Subcutaneous abdominal adipose tissue (tissue), 5 donors: ENCODE results near the gene PRR23E.

ENCODE experiments used
- H3K27ac ChIP-seq: one replicate; pipeline ENCODE4 v1.7.0; 2013; ENCODE audit warnings: low read depth, mild to moderate bottlenecking, inconsistent platforms, low read length, moderate library complexity
- H3K27me3 ChIP-seq, 5 donors: one replicate each; pipeline ENCODE4 v1.7.0; 2013; ENCODE audit warnings: low read length in 5 of 5, inconsistent platforms in 1 of 5; ENCODE audit not compliant: control insufficient read depth in 5 of 5, insufficient read depth in 4 of 5
- H3K36me3 ChIP-seq, 5 donors: one replicate each; pipeline ENCODE4 v1.7.0; 2013; ENCODE audit warnings: low read length in 5 of 5; ENCODE audit not compliant: control insufficient read depth in 5 of 5, insufficient read depth in 5 of 5
- H3K4me1 ChIP-seq, 5 donors: one replicate each; pipeline ENCODE4 v1.7.0; 2013; ENCODE audit warnings: low read length in 5 of 5, mild to moderate bottlenecking in 3 of 5, moderate library complexity in 1 of 5; ENCODE audit not compliant: control insufficient read depth in 5 of 5, insufficient read depth in 5 of 5
- H3K4me3 ChIP-seq, 5 donors: one replicate each; pipeline ENCODE4 v1.7.0; 2013; ENCODE audit warnings: low read length in 5 of 5, low read depth in 1 of 5
- H3K9ac ChIP-seq, 5 donors: one replicate each; pipeline ENCODE4 v1.7.0; 2013; ENCODE audit warnings: low read length in 5 of 5, mild to moderate bottlenecking in 4 of 5, moderate library complexity in 3 of 5
- H3K9me3 ChIP-seq, 5 donors: one replicate each; pipeline ENCODE4 v1.7.0; 2013; ENCODE audit warnings: low read length in 5 of 5; ENCODE audit not compliant: control insufficient read depth in 5 of 5
- donor health status: healthy.
- donor health status: healthy.
- donor health status: healthy.
- donor health status: healthy.
- donor health status: healthy.

Gene PRR23E

GRCh38 chr3:127208483-127209100 is 15.7 kb downstream of the PRR23E start:
- Histone ChIP-seq H3K9me3 (no peaks in the 10 kb centered on the region), H3K9ac (no peak overlapping the region), H3K27ac (no peak overlapping the region), H3K4me3 (no peak overlapping the region), H3K36me3 (no peaks in the 10 kb centered on the region), H3K4me1 (no peaks in the 10 kb centered on the region), H3K27me3 (peaks cover 0 to 23% (median 11%) of the 10 kb centered on the region in 5 donors)

DNA sequence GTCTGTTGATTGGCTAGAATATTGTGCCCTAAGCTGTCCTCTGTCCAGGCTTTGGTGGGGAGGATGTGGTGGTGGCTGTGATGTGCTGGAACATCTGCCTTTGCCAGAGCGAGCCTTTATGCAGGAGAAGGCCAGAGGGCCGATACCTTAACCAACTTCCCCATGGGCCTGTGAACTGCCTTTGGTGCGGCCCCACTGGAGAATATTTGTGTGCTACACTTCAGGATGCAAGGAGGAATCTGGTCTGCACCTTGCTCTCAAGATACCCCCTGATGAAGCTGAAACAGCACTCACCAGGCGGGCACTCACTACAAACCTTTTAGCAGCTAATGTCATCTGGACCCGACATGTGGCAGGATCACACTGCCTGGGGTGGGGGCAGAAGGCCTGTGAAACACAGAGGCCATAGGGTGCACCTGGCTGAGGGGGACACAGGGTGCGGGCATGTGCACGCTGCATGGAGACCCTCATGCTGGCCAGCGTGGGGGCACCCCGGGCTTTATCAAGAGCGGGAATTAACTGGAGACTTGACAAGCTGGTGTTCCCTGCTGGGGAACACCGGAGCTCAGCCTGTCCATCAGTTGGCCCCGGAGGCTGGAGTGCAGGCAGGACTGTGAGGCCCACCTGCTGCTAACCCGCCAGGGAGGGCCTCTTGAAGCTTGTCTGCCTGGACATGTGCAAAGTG is 16.4 kb downstream of the PRR23E start:
- H3K4me1 ChIP-seq: no peaks in the 10 kb centered on the region
- H3K27ac ChIP-seq: no peak overlapping the region
- no peaks in the 10 kb centered on the region for H3K36me3 ChIP-seq
- H3K4me3 ChIP-seq: no peak overlapping the region
- H3K9me3 ChIP-seq: no peaks in the 10 kb centered on the region
- H3K27me3 ChIP-seq: peaks cover 0 to 23% (median 11%) of the 10 kb centered on the region in 5 donors
- H3K9ac ChIP-seq: no peak overlapping the region

DNA sequence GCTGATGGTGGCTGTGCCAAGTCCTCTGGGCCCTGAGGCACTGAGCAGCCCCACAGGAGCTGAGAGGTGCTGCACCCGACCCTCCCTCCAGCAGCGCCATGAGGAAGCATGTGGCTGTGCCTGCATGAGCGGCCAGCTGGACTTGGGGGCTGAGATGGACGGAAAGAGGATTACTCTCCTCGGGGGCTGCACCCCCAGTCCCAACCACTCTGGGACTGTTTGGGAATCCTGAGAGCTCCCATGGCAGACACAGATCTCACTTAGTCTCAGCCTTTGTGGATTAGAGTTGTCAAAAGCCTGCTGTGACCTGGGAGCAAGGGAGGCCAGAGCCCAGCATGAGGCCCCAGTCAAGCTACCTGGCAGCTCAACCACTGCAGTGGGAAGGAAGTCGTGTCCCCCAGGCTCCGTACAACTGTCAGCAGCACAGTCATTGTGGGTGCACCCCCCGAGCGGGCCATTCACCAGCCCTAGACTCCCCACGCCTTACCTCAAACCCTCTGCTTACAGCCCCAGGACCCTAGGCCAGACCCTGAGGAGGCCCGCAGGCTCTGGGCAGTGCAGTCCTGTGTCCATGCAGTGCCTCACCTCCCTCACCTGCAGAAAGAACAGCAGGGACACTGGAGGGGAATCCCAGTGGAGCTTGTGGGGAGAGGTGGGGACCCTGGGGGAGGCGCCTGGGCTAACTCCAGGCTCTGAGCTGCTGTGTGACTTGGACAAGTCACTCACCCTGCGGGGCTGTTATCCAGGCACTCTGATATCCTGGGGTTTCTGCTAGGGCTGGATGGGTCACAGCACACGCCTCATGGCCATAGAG is 17.1 kb downstream of the PRR23E start:
- Histone ChIP-seq H3K4me1 (no peaks in the 10 kb centered on the region), H3K27ac (no peak overlapping the region), H3K36me3 (no peaks in the 10 kb centered on the region), H3K9me3 (no peaks in the 10 kb centered on the region), H3K9ac (no peak overlapping the region), H3K27me3 (peaks cover 0 to 21% (median 11%) of the 10 kb centered on the region in 5 donors), H3K4me3 (no peak overlapping the region)

- H3K27me3 ChIP-seq: peaks cover 0 to 21% (median 11%) of the 10 kb centered on the region in 5 donors
- H3K27ac ChIP-seq: no peak overlapping the region
- H3K9ac ChIP-seq: no peak overlapping the region
- H3K4me1 ChIP-seq: no peaks in the 10 kb centered on the region
- no peaks in the 10 kb centered on the region for H3K9me3 ChIP-seq
- no peak overlapping the region for H3K4me3 ChIP-seq
- no peaks in the 10 kb centered on the region for H3K36me3 ChIP-seq
Measured at GRCh38 chr3:127210654-127210943, 17.7 kb downstream of the PRR23E start.

- Histone ChIP-seq H3K27ac (no peak overlapping the region), H3K9ac (no peak overlapping the region), H3K9me3 (no peaks in the 10 kb centered on the region), H3K4me1 (no peaks in the 10 kb centered on the region), H3K4me3 (no peak overlapping the region), H3K27me3 (peaks cover 0 to 18% (median 13%) of the 10 kb centered on the region in 5 donors), H3K36me3 (no peaks in the 10 kb centered on the region)
Measured at GRCh38 chr3:127211118-127212060, 18.5 kb downstream of the PRR23E start.

GRCh38 chr3:127212231-127212630 is 19.3 kb downstream of the PRR23E start:
- H3K27me3 ChIP-seq: peaks cover 0 to 22% (median 13%) of the 10 kb centered on the region in 5 donors
- H3K27ac ChIP-seq: no peak overlapping the region
- no peaks in the 10 kb centered on the region for H3K4me1 ChIP-seq
- H3K36me3 ChIP-seq: no peaks in the 10 kb centered on the region
- H3K9me3 ChIP-seq: no peaks in the 10 kb centered on the region
- no peak overlapping the region for H3K9ac ChIP-seq
- no peak overlapping the region for H3K4me3 ChIP-seq

- H3K27ac ChIP-seq: no peak overlapping the region
- H3K36me3 ChIP-seq: no peaks in the 10 kb centered on the region
- no peak overlapping the region for H3K9ac ChIP-seq
- H3K9me3 ChIP-seq: no peaks in the 10 kb centered on the region
- peaks cover 0 to 22% (median 15%) of the 10 kb centered on the region in 5 donors for H3K27me3 ChIP-seq
- H3K4me1 ChIP-seq: no peaks in the 10 kb centered on the region
- H3K4me3 ChIP-seq: no peak overlapping the region
Measured at GRCh38 chr3:127212711-127213110, 19.8 kb downstream of the PRR23E start.

GRCh38 chr3:127213381-127213918 is 20.5 kb downstream of the PRR23E start:
- no peak overlapping the region for H3K4me3 ChIP-seq
- H3K9ac ChIP-seq: no peak overlapping the region
- H3K9me3 ChIP-seq: no peaks in the 10 kb centered on the region
- peaks cover 0 to 28% (median 19%) of the 10 kb centered on the region in 5 donors for H3K27me3 ChIP-seq
- no peaks in the 10 kb centered on the region for H3K4me1 ChIP-seq
- H3K36me3 ChIP-seq: no peaks in the 10 kb centered on the region
- H3K27ac ChIP-seq: no peak overlapping the region

DNA sequence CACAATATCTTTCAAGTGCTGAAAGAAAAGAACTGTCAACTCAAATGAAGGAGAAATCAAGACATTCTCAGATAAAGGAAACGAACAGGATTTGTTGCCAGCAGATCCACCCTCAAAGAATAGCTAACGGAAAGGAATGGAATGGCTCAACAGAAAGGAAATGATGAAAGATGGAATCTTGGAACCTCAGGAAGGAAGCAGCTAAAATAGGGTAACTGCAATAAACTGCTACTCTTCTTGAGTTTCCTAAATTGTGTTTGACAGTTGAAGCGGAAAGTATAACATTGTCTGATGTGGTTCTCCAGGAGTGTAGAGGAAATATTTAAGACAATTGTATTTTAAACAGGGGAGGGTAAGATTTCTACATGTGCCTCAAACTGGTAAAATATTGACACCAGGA is 22.0 kb downstream of the PRR23E start:
- H3K4me1 ChIP-seq: no peaks in the 10 kb centered on the region
- H3K27me3 ChIP-seq: peaks cover 0 to 30% (median 19%) of the 10 kb centered on the region in 5 donors
- no peak overlapping the region for H3K9ac ChIP-seq
- H3K9me3 ChIP-seq: no peaks in the 10 kb centered on the region
- no peaks in the 10 kb centered on the region for H3K36me3 ChIP-seq
- H3K27ac ChIP-seq: no peak overlapping the region
- no peak overlapping the region for H3K4me3 ChIP-seq
